Measurements from ENCODE around the gene TTC4.
A peak's percentile ranks its signal among the peaks of the same experiment; 100 is the strongest.

Gene TTC4, protein sequence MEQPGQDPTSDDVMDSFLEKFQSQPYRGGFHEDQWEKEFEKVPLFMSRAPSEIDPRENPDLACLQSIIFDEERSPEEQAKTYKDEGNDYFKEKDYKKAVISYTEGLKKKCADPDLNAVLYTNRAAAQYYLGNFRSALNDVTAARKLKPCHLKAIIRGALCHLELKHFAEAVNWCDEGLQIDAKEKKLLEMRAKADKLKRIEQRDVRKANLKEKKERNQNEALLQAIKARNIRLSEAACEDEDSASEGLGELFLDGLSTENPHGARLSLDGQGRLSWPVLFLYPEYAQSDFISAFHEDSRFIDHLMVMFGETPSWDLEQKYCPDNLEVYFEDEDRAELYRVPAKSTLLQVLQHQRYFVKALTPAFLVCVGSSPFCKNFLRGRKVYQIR

DNA sequence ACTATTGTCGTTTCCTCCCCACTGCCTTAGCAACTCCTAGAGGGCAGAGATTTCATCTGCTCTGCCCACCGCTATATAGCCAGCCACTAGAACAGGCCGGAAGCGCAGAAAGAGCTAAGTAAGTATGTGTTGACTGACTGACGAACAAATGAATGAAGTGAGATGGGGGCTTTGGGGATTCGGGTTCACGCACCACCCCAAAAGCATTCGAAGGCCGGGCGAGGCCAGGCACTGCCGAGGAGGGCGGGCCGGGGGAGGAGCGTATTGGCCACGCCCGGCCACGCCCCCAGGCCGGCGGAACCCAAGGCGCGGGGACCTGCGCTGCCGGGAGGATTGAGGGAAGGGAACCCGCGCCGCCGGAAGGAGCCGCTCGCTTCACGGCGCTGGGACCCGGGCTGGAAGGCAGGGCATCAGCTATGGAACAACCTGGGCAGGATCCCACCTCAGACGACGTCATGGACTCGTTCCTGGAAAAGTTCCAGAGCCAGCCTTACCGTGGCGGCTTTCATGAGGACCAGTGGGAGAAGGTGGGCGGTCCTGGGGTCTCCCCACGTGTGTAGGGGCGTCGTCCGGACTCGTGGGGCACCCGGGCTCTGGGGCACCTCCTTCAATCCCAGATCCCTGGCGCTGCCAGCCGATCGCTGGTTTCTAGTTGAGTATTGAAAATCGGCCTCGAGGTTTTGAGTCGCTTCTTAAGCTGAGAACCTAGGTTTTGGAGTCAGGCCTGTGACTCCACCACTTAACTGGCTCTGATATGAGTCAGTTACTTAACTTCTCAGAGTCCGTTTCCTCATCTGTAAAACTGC, at the start of gene TTC4:
TTC4 (plus strand) TSS at position 369 of the 806 bp plus-strand sequence; CDS start at position 417, 48 bp downstream.
- DNase-seq (ENCODE audit: low read depth): peak; percentile 78

DNA sequence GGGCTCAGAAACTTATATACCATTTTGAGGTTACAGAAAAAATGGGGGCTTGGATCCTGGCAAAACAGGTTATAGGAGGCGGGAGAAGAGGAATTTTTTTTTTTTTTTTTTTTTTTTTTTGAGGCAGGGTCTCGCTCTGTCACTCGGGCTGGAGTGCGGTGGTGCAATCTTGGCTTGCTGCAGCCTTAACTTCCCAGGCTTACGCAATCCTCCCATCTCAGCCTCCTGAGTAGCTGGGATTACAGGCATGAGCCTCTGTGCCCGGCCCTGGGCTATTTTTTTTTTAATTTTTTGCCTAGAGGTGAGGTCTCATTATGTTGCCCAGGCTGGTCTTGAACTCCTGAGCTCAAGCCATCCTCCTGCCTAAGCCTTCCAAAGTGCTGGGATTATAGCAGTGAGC, 49.3 kb upstream of the TTC4 start:
- DNase-seq (ENCODE audit: low read depth): no peak

DNA sequence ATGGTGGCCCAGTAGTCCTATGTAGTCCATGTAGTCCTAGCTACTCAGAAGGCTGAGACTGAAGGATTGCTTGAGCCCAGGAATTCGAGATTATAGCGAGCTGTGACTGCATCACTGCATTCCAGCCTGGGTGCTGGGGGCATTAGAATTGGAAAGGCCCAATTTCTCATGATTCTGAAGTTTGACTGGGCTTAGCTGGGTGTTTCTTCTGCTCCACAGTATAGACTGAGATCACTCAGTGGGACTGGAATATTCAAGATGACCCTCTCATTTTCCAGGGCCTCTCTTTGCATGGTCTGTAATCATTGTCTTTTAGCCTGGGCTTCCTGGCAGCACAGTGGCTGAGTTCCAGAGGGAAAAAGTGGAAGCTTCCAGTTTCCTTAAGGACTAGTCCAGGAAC, 47.9 kb upstream of the TTC4 start:
- no peak for DNase-seq (ENCODE audit: low read depth)

DNA sequence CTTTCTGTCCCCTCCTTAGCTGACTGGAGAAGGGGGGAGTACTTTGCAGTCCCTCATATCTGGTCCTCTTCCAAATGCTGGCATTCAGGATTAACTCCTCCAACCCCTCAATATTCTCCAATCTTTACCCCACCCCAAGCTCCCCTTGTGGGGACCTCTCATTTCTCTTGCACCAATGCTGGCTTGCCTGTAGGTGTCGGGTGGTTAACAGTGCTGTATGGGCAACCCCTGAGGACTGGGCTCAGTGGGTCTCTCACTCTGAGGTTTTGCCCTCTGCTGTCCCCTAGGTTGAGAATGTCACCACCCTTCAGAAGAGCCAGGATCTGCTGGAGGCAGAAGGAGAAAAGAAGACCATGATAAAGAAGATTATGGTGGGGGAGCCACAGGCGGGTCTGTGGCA, 47.1 kb upstream of the TTC4 start:
- no peak for DNase-seq (ENCODE audit: low read depth)

DNA sequence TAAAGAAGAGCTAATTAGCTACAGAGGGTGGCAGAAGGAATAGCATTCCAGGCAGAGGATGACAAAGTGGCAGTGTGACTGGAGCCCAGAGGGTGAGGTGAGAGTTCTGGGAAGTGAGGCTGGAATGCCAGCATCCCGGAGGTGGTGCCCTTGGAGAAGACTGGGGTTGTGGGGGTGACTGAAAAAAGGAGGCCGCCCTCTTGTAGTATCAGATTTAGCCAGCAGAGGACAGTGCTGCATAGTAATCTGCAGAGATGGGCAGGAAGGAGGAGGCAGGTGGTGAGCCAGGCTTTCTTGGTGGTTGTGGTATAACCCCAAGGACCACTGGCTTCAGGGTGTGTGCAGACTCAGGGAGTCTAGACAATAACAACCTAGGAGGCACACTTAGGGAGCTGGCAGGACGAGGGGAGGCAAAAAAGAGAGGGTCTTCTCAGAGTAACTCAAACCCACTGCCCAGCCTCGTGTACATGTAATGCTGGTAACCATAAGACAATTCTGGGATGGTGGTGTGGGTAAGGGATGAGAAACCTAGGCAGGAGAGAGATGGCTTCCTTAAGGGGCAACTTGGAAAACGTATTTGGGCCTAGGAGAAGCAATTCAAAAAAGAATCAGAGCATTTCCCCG, 43.6 kb upstream of the TTC4 start:
- peak; percentile 39 for DNase-seq (ENCODE audit: low read depth)

DNA sequence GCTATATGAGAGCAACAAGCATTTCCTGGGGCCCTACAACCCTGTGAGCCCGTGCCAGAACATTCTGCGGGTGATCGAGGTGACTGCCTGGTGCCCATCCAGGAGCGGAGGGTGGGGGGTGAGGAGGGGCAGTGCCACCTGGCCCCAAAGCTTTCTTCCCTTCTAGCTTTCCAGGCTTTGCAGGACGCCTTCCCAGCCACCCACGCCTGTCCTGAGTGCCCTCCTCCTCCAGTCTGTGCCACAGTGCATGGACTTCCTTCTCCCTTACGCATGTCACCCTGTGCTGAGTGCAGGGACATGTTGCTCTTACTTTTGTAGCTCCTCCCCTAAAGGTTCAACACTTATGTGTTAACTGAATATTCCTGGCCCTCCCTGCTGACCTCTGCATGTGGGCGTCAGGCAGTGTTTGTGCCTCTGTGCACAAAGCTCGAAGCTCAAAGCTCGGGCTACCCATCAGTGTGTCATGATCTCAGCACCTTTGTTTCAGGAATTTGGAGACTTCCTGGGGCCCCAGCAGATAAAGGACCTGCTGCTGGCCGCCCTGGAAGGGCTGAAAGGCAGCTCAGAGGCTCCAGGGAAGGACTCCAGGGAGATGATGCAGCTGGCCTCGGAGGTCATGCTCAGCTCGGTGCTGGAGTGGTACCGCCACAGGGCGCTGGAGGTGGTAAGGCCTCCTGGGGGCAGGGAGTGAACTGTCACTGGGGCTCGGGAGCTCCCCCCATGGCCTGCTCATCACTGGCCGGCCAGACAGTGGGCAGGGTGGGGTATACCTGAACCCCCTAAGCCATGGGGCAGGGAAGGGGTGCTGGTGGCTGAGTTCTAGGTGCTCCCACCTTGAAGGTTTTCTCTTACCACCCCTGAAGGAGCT, 36.7 kb upstream of the TTC4 start:
- DNase-seq (ENCODE audit: low read depth): no peak

DNA sequence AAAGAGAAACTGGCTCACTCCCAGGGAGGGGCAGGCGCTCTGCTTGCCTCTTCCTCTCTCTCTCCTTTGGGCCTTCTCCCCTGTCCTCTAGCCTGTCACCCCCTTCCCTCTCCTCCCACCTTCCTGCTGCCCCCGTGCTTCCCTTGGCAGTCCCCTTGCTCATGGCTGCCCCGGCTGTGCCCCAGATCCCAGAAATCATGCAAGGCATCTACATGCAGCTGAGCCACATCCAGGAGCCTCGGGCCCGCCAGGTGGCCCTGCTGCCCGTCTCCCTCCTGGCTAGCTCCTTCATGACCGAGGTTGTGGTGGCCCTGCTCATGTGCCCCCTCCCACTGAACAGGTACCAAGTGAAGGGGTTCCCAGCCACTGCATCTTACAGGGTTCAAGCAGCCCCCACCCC, 36.0 kb upstream of the TTC4 start:
- DNase-seq (ENCODE audit: low read depth): no peak

DNA sequence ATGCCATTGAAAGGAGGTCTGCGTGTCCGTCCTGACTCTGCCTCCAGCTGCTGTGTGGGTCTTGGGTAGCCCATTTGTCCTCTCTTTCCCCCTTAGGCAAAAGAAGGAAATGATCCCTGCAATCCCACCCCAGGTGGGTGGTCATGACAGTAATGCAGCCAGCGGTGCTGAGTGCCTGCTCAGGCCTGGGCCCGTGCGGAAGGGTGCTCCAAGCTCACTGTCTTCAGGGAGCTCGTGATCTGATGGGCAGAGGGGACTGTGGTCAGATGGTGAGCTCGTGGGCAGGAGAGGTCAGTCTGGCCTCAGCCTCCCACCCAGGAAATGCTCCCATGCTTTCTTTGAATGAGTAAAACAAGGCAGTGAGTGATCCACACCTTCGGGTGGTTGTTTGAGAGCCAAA, 35.3 kb upstream of the TTC4 start:
- DNase-seq (ENCODE audit: low read depth): no peak

DNA sequence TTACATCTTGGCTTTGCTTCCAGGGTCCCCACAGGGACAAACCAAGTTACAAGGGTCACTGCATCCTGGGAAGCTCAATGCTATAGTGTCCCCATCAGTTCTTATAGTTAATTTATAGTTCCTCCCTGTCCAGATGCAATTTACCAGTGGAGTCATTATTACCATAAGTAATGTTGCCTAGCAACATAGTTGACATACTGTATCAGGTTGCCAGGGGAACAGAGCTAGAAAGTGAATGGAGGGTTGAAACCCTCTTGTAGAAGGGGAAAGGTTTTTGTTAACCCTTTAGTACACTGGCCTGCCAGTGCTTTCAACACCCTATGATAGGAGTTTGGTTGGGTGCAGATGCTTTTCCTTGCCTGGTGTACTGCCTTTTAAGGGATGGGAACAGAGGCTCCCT, 34.3 kb upstream of the TTC4 start:
- DNase-seq (ENCODE audit: low read depth): no peak

DNA sequence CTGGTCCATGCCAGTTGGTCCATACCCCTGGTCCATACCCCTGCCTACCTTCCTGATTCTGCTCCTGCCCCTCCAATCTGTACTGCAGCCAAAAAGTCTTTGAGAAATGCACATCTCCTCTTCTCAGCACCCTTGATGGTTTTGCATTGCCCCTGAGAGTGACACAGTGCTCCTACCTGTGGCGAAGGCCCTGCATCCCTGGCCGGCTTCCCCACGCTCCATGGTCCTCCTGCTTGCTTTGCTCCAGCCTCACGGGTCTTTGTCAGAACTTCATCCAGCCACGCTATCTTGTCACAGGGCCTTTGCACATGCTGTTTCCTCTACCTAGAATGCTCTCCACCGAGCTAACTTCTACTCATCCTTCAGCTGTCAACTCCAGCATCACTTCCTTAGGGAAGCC, 32.2 kb upstream of the TTC4 start:
- no peak for DNase-seq (ENCODE audit: low read depth)

DNA sequence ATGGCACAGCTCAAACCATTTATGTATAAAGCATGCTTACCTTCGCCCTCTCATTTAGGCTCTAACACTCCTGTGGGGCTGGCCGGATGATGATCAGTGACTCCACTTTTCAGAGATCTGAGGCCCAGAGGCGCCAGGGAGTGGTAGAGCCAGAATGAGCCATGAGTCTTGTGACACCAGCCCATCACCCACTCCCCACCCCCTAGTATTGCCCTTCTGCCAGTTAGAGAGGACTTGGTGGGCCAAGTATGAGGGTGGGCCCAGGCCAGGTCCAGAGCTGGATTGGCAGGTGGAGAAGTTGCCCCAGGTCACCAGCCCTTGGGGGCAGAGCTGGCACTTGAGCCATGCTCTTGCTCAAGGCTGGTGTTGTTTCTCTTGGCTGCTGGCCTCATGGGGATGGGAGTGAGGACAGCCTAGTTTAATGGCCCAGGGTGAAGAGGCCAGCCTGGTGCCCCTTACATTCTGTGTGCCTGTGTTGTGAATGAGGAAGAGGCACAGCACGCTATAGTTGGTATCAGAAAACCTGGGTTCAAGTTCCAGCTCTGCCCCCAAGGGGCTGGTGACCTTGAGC, 30.2 kb upstream of the TTC4 start:
- DNase-seq (ENCODE audit: low read depth): no peak

DNA sequence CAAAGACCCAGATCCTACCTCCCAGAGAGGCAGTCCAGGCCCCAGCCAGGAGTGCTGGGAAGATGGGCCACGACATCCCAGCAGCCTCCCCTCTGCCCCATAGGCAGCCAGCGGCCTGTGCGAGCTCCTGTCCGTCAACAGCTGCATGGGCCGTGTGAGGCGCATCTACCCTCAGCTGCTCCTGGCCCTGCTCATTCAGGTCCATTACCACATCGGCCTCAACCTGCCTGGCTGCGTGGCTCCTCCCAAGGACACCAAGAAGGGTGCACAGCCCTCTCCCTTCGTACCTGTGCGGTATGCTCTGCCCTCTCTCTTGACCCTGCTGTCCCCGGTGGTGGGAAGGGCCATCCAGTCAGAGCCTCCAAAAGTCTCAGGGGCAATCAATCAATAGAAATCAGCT, 29.5 kb upstream of the TTC4 start:
- DNase-seq (ENCODE audit: low read depth): no peak

DNA sequence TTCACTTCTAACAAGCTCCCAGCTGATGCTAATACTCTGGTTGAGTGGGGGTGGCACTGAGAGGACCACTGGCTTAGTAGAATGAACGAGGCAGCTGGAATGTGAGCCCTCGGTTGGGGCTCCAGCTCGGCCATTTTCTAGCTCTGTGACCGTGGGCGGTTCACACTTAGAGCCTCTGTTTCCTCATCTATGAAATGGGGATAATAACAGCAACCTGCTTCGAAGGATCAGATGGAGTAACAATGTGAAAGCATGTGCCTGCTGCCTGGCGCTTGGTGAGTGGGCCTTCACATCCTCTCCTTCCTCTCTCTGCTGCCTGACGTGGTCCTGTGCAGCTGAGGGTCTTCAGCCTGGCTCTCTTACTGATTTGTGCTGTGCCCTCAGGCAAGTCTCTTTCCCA, 20.9 kb upstream of the TTC4 start:
- no peak for DNase-seq (ENCODE audit: low read depth)

DNA sequence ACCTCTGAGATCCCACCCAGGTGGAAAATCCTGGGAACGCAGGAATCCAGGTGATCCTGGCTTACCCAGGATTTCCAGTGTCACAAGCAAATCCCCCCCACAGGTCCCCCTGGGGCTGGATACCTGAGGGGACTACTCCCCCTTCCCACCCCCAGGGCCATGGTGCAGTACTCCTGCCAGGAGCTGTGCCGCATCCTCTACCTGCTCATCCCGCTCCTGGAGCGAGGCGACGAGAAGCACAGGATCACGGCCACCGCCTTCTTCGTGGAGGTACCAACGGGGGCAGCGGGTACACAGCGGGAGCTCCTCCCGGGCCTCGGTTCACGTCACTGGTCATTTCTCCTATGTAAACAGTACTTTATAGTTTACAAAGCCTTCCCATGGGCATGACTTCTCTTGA, 20.4 kb upstream of the TTC4 start:
- no peak for DNase-seq (ENCODE audit: low read depth)

DNA sequence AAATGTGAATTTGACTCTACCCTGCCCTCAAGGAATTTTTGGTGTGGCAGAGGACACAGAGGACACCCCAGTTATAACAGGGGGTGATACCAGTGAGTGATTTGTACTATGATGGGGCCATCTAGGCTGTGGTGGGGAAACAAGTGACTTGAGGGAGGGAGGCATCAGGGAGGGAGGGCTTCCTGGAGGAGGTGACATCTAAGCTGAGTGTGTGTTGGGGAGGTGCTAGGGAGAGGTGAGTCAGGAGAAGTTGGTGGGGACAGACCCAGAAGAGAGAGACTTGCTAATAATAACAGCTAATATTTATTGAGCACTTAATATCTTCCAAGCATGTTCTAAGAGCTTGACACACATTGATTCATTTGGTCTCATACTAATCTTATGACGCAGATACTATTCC, 19.9 kb upstream of the TTC4 start:
- DNase-seq (ENCODE audit: low read depth): no peak

DNA sequence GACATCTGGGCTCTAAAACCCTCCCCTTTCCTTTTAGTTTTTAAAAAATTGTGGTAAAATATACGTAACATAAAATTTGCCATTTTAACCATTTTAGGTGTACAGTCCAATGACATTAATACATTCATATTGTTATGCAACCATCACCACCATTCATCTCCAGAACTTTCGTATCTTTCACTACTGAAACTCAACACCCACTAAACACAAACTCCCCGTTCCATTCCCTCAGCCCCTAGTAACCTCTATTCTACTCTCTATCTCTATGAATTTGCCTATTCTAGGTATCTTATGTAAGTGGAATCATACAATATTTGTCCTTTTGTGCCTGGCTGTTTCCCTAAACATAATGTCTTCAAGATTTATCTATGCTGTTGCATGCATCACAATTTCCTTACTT, 19.4 kb upstream of the TTC4 start:
- no peak for DNase-seq (ENCODE audit: low read depth)

DNA sequence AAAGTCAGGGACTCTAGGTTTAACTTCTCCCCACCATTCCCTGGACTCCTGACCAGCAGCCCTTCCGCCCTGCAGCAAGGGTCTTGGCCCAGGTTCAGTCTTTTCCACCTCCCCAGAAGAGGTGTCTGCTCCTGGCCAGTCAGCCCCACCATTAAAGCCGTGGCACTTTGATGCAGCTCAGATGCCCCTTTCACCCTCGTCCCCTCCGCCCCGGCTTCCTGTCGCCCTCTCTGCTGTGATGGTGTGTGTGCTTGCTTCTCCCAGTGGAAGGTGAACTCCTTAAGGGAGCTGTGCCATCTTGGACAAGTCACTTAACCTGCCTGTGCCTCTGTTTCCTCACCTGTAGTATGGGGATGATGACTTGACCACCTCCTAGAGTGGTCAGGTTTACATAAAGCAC, 17.8 kb upstream of the TTC4 start:
- no peak for DNase-seq (ENCODE audit: low read depth)

DNA sequence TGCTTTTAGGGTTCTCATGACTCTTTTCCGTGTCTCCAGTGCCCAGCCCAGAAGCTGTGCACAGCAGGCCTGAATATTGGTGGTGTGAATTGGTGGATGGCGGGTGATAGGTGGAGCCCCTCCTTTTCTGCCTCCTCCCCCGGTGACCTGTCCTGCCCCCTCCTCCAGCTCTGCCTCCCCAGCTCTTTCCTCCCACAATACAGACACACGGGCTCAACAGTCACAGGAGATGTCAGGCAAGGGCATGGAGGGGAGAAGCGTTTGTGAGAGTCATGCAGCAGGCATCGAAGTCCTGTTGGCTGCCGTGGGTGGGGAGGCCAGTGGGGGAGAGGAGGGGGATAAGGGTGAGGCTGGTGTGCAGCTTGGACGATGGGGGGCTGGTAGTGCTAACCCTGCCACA, 17.3 kb upstream of the TTC4 start:
- no peak for DNase-seq (ENCODE audit: low read depth)

DNA sequence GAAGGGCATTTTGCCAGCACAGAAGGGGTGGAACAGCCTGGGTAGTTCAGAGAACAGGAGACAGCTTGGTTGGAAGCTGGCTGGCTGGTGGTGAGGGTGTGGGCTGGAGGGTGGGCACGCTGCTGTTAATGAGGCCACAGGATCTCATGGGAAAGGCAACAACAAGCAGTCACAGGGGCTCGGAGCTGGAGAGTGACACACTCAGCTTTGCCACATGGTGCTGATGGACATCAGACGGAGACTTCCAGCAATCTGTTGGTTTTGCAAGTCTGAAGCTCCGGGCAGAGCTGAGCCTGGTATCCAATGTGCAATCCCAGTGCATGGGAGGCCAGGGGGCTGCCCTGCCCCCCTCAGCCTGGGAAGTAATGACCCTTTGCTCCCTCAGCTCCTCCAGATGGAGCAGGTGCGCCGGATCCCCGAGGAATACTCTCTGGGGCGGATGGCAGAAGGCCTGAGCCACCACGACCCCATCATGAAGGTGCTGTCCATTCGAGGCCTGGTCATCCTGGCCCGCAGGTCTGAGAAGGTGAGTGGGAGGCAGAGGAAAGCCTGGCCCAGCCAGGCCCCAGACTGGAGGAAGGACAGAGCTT, 15.6 kb upstream of the TTC4 start:
- no peak for DNase-seq (ENCODE audit: low read depth)

DNA sequence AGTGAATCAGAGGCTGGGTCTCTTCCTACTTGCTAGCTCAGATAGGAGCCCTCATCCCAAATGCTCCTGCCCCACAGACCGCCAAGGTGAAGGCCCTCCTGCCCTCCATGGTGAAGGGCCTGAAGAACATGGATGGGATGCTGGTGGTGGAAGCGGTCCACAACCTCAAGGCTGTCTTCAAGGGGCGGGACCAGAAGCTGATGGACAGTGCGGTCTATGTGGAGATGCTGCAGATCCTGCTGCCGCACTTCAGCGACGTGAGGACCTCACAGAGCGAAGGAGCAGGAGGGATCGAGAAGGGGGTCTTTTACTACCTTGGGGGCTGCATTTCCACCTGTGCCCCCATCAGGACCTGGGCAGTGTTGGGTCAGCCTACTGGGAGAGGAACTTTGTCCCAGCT, 14.6 kb upstream of the TTC4 start:
- DNase-seq (ENCODE audit: low read depth): no peak

DNA sequence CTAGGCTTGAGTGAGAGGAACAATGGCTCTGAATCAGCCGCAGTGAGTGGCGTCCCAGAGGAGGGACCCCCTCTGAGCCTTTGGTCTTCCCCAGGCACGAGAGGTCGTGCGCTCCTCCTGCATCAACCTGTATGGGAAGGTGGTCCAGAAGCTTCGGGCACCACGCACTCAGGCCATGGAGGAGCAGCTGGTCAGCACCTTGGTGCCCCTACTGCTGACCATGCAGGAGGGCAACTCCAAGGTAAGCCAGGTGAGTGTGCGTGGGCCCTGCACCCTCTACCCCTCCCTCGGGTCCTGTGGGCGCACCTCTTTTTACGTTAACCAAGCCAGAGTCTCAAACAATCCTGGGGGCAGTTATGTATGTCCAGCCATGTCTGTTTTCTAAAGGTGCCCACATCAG, 13.7 kb upstream of the TTC4 start:
- no peak for DNase-seq (ENCODE audit: low read depth)

All from stimulated activated CD4-positive, alpha-beta T cell treated with anti-CD3 and anti-CD28 coated beads, Interleukin-2, amount 100 ng/mL, for 4 hours (primary cell).